ENCODE measurements around the gene F8A1.

- TF ChIP-seq, protein P1, sequence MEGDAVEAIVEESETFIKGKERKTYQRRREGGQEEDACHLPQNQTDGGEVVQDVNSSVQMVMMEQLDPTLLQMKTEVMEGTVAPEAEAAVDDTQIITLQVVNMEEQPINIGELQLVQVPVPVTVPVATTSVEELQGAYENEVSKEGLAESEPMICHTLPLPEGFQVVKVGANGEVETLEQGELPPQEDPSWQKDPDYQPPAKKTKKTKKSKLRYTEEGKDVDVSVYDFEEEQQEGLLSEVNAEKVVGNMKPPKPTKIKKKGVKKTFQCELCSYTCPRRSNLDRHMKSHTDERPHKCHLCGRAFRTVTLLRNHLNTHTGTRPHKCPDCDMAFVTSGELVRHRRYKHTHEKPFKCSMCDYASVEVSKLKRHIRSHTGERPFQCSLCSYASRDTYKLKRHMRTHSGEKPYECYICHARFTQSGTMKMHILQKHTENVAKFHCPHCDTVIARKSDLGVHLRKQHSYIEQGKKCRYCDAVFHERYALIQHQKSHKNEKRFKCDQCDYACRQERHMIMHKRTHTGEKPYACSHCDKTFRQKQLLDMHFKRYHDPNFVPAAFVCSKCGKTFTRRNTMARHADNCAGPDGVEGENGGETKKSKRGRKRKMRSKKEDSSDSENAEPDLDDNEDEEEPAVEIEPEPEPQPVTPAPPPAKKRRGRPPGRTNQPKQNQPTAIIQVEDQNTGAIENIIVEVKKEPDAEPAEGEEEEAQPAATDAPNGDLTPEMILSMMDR (IDR thresholded peaks at IDR 0.05), result no peak
- TF ChIP-seq POLR2A (IDR thresholded peaks at IDR 0.05), result no peak
Measured at GRCh38 chrX:154900323-154900722, 14.2 kb downstream of the F8A1 start.

All from heart left ventricle (tissue), 13 donors.